ENCODE results near the gene LRRC27. TPM values are rescaled to one million over a fixed set of nuclear protein-coding genes. Genes with fewer than 3 reads are reported as not detected.
A peak's percentile ranks its signal among the peaks of the same experiment; 100 is the strongest.

LRRC27 gene
- total and polyA plus RNA-seq, 2 of the 4 experiments (the other 2 are of a cell fraction) = 3.8 to 5.3 TPM

- dilution Hi-C loops (cut with HindIII; ENCODE audit: low sequenced_read_pairs, unreplicated experiment) = no loop called here
Measured at GRCh38 chr10:132321726-132322125, 10.3 kb upstream of the LRRC27 start.

More at GRCh38 chr10:132321726-132322125, 10.3 kb upstream of the LRRC27 start:
- Histone ChIP-seq H3K4me1 (ENCODE audit: control insufficient read depth, insufficient read depth, low read length) (peaks cover 15% of the 10 kb centered on the region), H3K23ac (ENCODE audit: low read depth, low read length) (no peak overlapping the region), H3K36me3 (ENCODE audit: control insufficient read depth, insufficient read depth, low read length) (peaks cover 7% of the 10 kb centered on the region; the same call in 1 of the 2 replicates), H3K9me1 (ENCODE audit: insufficient read depth, low read length) (peaks cover 21% of the 10 kb centered on the region), H2AK9ac (replicated peaks; ENCODE audit: low read depth, low read length, poor library complexity) (no peak overlapping the region), H2AFZ (replicated peaks; ENCODE audit: low read length, poor library complexity) (no peak overlapping the region), H3K56ac (ENCODE audit: extremely low read depth, insufficient read depth, low read length) (no peak overlapping the region), H3K4me2 (ENCODE audit: low read depth, low read length) (no peak overlapping the region), H3K27me3 (ENCODE audit: control insufficient read depth, insufficient read depth, low read length) (no peaks in the 10 kb centered on the region), H2AK5ac (ENCODE audit: low read depth, low read length) (no peak overlapping the region), H3K27ac (ENCODE audit: insufficient read depth, low read length) (no peak overlapping the region), H2BK120ac (ENCODE audit: low read depth, low read length) (no peak overlapping the region), H3K9me3 (ENCODE audit: control insufficient read depth, insufficient read depth, low read length) (no peaks in the 10 kb centered on the region), H3K4ac (ENCODE audit: low read depth, low read length) (no peak overlapping the region), H4K8ac (ENCODE audit: low read depth in 2 of 2, low read length in 2 of 2) (no peak overlapping the region), H3K14ac (replicated peaks; ENCODE audit: low read depth, low read length) (no peak overlapping the region), H3K4me3 (ENCODE audit: insufficient read depth, low read depth, low read length) (no peak overlapping the region), H3K18ac (ENCODE audit: low read depth, low read length) (no peak overlapping the region), H4K5ac (ENCODE audit: low read depth, low read length) (no peak overlapping the region), H2BK5ac (ENCODE audit: low read depth, low read length, poor library complexity, severe bottlenecking) (peak overlapping the region; percentile 15), H2BK20ac (ENCODE audit: low read depth, low read length) (no peak overlapping the region), H4K91ac (ENCODE audit: insufficient read depth, low read depth, low read length) (peak overlapping the region; percentile 12; the same call in 1 of the 2 replicates), H3K79me1 (ENCODE audit: low read depth in 1 of 2, low read length in 2 of 2) (peaks cover 4 to 43% of the 10 kb centered on the region in 2 experiments), H2BK15ac (ENCODE audit: low read depth, low read length) (no peak overlapping the region), H4K20me1 (ENCODE audit: insufficient read depth, low read length) (no peaks in the 10 kb centered on the region), H3K9ac (ENCODE audit: low read depth, low read length) (no peak overlapping the region)
- ChIA-PET POLR2A (ENCODE audit: unreplicated experiment) (no interaction called here), CTCF (no interaction called here)
- intact Hi-C loops (cut with micrococcal nuclease) = no loop called here
- no TSS peak for BruUV-seq (replicated peaks)
- no peak for ATAC-seq (ENCODE audit: low read depth)
- in situ Hi-C loops (cut with MboI; ENCODE audit: low sequenced_read_pairs) = no loop called here
- TF ChIP-seq FOS (IDR thresholded peaks at IDR 0.05; ENCODE audit: low read depth, low read length) (no peak), MXI1 (IDR thresholded peaks at IDR 0.05; ENCODE audit: borderline replicate concordance, low read depth, low read length) (no peak), MAFK (IDR thresholded peaks at IDR 0.05; ENCODE audit: low read depth, low read length) (no peak)
- 96% methylated on average over 4 of the region's 10 CpGs; no CpG with 5 or more reads in 1 of the 2 experiments for WGBS, 2 experiments (ENCODE audit: extremely low coverage in 2 of 2, insufficient read length in 1 of 2)
- DNase-seq = no peak
